ENCODE measurements around the gene FOSB.

The FOSB gene

DNA sequence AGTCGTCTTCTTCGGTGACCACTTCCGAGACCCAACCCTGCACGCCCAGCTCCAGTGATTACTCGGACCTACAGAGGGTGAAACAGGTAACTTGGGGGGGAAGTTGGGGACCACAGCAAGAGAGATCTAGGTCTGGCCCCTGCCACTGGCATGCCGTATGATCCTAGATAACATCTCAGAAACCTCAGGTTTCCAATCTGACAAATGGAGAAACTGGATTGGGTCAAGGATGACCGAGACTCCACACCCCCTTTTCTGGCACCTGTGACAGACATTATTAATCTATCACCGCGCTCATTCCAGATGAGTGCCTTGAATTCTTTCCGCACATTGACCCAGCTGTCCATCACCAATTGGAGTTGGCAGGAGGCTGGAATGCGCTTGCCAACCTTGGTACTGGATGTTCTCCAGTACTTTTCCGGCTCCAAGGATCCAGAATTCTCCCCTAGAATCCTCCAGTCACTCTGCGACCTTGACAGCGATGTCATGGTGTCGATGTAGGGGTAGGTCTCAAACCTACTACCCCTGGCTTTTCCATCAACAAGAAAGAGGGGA, 56.9 kb downstream of the FOSB start:
- no peak for DNase-seq (ENCODE audit: low read depth in 3 of 3)

All from stimulated activated CD4-positive, alpha-beta T cell treated with anti-CD3 and anti-CD28 coated beads, TNF-alpha, amount 100 ng/mL, for 4 hours (primary cell).